AG09319 (cell line): ENCODE results near the gene CCDC78.

ENCODE experiments used
- DNase-seq: peaks from one replicate; pipeline ENCODE4 v3.0.0-alpha.2; 2010; ENCODE audit warnings: low read depth; ENCODE audit errors: extremely low read depth
- TF ChIP-seq, protein P1 (sequence below): IDR thresholded peaks from 2 replicates; pipeline ENCODE4 v1.5.1; 2011; ENCODE audit warnings: low read depth, mild to moderate bottlenecking, inconsistent platforms, low read length, moderate library complexity

Gene CCDC78

GRCh38 chr16:734981-735881 lies 9.0 kb upstream of the CCDC78 start:
- TF ChIP-seq, protein P1, sequence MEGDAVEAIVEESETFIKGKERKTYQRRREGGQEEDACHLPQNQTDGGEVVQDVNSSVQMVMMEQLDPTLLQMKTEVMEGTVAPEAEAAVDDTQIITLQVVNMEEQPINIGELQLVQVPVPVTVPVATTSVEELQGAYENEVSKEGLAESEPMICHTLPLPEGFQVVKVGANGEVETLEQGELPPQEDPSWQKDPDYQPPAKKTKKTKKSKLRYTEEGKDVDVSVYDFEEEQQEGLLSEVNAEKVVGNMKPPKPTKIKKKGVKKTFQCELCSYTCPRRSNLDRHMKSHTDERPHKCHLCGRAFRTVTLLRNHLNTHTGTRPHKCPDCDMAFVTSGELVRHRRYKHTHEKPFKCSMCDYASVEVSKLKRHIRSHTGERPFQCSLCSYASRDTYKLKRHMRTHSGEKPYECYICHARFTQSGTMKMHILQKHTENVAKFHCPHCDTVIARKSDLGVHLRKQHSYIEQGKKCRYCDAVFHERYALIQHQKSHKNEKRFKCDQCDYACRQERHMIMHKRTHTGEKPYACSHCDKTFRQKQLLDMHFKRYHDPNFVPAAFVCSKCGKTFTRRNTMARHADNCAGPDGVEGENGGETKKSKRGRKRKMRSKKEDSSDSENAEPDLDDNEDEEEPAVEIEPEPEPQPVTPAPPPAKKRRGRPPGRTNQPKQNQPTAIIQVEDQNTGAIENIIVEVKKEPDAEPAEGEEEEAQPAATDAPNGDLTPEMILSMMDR, result no peak
- DNase-seq, result no peak

DNA sequence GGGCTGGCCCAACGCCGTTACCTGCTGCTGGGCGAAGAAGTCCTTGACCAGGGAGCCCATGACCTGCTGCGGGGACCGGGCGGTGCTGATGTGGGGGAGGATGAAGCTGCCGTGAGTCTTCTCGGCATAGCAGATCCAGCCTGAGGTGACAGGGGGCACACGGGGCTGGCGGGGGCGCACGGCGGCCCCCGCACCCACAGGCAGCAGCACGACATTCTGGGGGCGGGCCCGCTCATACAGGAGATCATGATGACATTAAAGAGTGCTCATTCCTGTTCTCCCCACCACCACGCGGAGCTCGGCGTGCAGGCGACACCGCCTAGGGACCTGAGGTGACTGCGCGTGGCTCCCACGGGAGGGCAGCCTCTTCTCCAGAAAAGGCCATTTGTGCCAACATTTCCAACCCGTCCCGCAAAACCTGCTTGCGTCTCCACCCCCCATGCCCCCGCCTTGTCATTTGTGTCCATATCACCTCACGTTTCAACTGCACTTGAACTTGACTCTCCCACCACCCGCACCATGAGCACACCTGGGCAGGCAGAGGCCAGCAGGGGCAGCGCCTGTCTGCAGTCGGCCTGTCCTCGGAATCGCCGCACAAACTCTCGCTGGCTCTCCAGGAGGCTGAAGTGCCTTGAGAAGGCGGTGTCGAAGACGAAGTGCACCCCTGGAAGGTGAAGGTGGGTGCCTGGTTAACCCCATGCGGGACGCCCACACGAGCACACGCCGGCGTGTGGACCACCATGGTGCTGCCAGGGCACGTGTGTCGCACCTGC lies 8.2 kb upstream of the CCDC78 start:
- DNase-seq, result no peak
- TF ChIP-seq, protein P1, result no peak

- TF ChIP-seq, protein P1, result peak; percentile 38
- DNase-seq, result no peak
Measured at GRCh38 chr16:733382-734207, 7.4 kb upstream of the CCDC78 start.

- no peak for DNase-seq
- TF ChIP-seq, protein P1, result no peak
Measured at GRCh38 chr16:732936-733335, 6.7 kb upstream of the CCDC78 start.

GRCh38 chr16:732332-732731 lies 6.1 kb upstream of the CCDC78 start:
- no peak for DNase-seq
- TF ChIP-seq, protein P1, result no peak

DNA sequence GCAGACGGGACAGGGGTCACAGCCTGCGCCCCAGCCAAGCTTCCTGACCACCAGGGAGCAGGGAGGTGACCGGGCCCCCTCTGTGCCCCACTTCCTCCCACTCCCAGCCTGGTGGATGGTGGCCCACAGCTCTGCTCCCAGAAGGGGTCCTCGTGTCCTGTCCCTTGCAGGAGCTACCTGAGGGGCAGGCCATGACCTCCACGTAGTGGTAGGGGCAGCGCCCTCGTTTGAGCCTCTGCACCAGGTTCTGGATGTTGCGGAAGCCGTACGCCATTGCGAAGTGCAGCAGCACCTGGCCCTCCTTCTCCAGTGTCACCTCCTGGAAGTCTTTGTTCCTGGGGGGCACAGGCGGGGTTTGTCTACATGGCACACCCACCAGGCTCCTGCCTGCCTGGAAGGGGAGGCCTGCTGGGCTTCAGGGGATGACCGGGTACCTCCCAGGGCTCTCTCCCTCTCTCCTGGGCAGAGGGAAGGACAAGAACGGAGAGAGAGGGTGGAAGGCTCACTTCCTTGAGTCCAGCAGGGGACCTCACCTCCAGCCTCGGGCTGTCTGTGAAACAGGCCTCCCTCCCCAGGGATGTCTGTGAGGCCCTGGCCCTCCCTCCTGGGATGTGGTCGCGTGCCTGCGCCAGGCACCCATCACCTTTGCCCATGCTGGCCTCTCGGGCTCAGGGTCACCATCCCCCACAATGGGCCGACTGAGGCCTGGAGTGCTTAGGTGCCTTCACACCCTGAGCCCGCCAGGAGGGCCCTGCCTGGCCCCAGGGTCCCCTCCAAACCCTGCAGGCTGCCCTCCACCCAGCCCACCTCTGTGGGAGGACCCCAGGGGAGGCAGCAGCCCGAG lies 4.6 kb upstream of the CCDC78 start:
- DNase-seq, result no peak
- TF ChIP-seq, protein P1, result no peak
